Epithelial cell of esophagus (primary cell): ENCODE data around the gene ASPN.

Source experiments
- DNase-seq: peaks from one replicate; pipeline ENCODE4 v3.0.0; 2010; ENCODE audit warnings: low read depth
- H3K4me3 ChIP-seq: 2 replicates; pipeline ENCODE4 v1.5.1; 2011; ENCODE audit warnings: mild to moderate bottlenecking, low read length, control low read depth
- TF ChIP-seq, protein P1 (sequence below): IDR thresholded peaks from 2 replicates; pipeline ENCODE4 v1.5.1; 2011; ENCODE audit warnings: low read depth, mild to moderate bottlenecking, low read length, control low read depth, inconsistent platforms; ENCODE audit not compliant: insufficient read depth; ENCODE audit errors: missing control alignments

ASPN gene

DNA sequence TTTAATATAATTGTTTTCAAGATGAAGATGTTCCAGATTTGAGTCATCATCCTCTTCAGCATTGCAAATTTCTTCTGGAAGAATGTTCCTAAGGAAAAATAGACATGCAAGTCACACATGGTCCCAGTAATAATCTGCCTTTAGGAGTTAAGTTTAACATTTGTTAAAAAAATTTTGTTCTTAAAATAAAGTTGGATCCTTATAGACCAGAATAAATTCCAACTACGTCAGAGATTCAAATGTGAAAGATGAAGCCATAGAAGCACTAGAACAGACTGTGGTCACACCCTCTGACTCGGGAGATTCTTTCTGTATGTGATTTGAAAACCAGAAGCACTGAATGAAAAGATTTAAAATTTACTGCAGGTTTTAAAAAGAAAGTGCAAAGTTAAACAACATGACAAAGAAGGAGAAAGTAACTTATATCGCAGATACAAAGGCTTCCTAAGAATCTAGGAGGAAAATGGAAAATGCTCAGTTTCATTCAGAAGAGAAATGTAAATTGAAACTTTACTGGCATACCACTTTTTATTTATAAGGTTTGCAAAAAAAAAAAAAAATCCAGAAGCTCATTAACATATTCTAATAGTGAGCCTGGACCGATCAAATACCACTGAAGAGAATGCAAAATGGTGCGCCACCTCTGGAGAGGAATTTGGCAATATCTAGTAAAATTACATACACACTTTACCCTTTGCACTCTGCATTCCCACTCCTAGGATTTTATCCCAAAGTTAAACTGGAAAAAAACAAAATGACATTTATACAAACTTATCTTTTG lies 14.3 kb upstream of the ASPN start:
- no peak overlapping the region for H3K4me3 ChIP-seq
- TF ChIP-seq, protein P1, sequence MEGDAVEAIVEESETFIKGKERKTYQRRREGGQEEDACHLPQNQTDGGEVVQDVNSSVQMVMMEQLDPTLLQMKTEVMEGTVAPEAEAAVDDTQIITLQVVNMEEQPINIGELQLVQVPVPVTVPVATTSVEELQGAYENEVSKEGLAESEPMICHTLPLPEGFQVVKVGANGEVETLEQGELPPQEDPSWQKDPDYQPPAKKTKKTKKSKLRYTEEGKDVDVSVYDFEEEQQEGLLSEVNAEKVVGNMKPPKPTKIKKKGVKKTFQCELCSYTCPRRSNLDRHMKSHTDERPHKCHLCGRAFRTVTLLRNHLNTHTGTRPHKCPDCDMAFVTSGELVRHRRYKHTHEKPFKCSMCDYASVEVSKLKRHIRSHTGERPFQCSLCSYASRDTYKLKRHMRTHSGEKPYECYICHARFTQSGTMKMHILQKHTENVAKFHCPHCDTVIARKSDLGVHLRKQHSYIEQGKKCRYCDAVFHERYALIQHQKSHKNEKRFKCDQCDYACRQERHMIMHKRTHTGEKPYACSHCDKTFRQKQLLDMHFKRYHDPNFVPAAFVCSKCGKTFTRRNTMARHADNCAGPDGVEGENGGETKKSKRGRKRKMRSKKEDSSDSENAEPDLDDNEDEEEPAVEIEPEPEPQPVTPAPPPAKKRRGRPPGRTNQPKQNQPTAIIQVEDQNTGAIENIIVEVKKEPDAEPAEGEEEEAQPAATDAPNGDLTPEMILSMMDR: no peak
- DNase-seq: no peak

DNA sequence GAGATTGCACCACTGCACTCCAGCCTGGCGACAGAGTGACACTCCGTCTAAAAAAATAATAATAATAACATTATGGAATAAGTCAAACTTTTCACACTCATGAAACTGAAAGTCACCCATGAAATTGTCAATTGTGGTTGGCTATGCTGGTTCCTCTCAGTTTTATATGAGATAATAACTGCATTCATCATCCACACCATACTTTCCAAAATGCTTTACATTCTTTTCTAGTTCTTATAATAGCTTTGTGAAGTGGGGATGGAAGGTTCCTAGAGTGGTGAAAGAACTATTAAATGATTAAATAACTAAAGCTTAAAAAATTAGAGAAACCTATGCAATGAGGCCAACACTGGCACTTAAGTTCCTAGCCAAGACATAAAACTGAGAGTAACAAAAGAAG lies 12.6 kb upstream of the ASPN start:
- TF ChIP-seq, protein P1: no peak
- no peak for DNase-seq
- no peak overlapping the region for H3K4me3 ChIP-seq

DNA sequence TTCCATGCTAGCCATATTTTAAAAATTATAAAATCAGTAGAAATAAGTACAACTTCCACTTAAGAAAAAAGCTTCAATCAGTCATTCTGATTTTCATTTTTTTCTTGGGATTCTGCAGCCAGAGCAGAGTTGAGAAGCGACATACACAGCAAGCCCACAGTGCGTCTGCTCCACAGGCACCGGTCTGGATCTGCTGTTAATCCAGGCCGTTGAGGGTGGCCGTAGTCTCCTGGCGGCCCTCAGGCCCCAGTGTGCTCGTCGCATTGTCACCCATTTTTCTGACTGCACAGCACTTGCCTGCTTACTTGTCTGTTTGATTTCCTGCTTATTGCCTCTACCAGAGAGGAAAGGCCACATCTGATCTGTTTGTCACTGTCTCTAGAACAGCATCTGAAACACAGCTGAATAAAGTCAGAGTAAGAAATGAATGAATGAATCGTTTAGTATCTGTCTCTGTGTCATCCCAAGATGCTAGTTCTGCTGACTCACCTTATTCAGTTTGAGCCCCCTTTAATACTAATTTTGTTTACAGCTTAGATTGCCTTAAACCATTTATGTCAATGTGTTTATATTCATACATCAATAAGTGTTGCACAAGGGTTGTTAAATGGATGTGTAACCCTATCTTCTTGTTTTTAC lies 11.6 kb upstream of the ASPN start:
- TF ChIP-seq, protein P1: no peak
- no peak overlapping the region for H3K4me3 ChIP-seq
- DNase-seq: no peak

DNA sequence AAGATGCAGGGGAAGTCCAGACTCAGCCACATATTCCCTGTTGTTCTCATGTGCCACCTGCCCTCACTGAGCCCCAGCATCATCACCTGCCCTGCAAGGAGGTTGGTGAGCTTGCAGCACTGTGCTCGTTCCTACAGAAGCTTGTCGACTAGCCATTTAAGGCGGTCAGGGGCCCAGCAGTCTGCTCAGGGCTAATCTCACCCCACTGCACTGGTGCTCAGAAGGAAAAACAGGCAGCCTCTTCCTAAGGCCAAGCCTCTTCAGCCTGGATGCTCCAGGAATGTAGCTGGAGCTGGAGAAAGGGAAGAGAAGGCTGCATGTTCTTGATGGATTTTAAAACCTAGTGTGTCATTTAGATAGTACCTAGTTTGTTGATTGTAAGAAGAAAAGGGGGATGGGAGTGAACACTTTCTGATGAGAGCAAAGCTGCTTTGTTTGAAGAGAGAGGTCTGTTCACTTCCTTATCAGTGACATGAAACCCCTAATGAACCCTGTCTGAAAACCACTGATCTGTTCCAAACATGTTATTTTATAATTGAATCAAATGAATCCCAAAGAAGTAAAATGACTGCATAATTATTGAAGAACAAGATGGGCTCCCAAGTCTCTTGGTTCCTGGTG lies 10.6 kb upstream of the ASPN start:
- DNase-seq: no peak
- TF ChIP-seq, protein P1: no peak
- H3K4me3 ChIP-seq: no peak overlapping the region

DNA sequence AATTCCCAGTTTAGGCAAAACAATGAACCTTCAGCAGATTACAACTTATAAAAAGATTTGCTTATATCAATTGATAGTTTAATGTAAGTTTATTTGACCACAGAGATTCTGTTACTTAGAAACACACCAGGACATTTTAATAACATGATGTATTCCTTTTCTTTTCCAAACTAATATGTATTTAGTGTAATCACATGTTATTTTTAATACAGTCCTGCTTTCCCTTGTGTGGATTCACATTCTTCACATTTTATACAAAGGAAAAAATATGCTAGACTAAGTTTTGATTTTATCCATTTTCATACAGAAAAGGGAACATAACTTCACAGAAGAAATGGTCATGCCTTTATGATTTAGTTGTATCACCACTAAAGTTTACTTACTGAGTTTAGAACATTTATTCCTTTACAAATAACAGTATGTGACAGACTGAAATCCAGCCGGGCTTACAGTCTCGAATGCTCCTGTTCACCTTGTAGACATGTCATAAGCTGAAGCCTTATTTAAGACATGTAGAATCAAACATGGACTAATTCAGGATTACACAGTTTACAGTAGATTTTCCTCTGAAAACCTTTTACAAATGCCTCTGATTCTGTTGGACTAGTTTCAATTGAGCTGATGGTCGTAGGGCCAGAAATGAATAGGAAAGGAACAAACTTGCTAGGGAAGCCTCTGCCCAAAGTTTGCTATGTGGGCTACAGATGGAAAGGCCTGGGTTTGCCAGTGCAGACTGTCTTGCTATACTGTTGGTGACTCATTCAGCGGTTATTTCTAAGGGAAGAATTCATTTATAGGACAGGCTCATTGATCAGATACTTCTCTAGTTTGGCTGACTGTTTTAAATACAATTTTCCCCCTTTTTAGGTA lies 6.6 kb upstream of the ASPN start:
- peak; percentile 32 for DNase-seq
- TF ChIP-seq, protein P1: no peak
- H3K4me3 ChIP-seq: no peak overlapping the region

DNA sequence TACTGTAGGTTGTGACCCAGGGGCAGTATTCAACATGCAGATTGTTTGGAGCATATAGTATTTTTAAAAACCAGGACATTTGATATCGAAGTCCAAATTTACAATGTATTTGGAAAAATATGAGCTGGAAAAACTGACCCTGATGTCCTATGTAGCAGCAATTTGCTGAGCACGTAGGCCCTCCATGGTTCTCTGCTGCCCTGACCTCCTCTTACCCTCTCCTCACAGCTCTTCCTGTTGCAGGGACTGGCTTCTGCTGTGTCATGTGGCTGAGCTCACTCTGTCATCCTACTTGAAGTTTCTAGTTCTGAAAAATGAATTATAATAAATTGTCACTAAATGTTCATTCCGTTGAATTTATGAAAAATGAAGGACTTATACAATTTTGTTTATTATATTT lies 4.1 kb upstream of the ASPN start:
- TF ChIP-seq, protein P1: no peak
- DNase-seq: no peak
- H3K4me3 ChIP-seq: no peak overlapping the region
